Smooth muscle cell (in vitro differentiated cells): ENCODE data around the gene ZNF385A. TPM values are rescaled to one million over a fixed set of nuclear protein-coding genes. Genes with fewer than 3 reads are reported as not detected.
A peak's percentile ranks its signal among the peaks of the same experiment; 100 is the strongest.

Source experiments
- DNase-seq: peaks from one replicate; lab custom pipeline; 2025; ENCODE audit not compliant: unreplicated experiment; lab: John Stamatoyannopoulos, UW
- H2AFZ ChIP-seq: fragments of 200-600 bp; sonication (generic); 2 replicates; pipeline ENCODE4 v1.6.0; 2016; ENCODE audit warnings: antibody characterized with exemption, low read depth, mild to moderate bottlenecking
- H3F3A ChIP-seq: fragments of 200-600 bp; sonication (generic); 2 replicates; pipeline ENCODE4 v1.6.0; 2017; ENCODE audit warnings: antibody characterized with exemption, low read depth
- H3K27ac ChIP-seq: fragments of 200-600 bp; sonication (generic); 2 replicates; pipeline ENCODE4 v1.5.1; 2016; ENCODE audit warnings: low read depth, mild to moderate bottlenecking
- H3K27me3 ChIP-seq: fragments of 200-600 bp; sonication (generic); 2 replicates; pipeline ENCODE4 v1.6.1; 2016; ENCODE audit warnings: low read depth, mild to moderate bottlenecking
- H3K36me3 ChIP-seq: fragments of 200-600 bp; sonication (generic); 2 replicates; pipeline ENCODE4 v1.5.1; 2016; ENCODE audit warnings: low read depth
- H3K4me1 ChIP-seq: fragments of 200-600 bp; sonication (generic); 2 replicates; pipeline ENCODE4 v1.5.1; 2016; ENCODE audit warnings: low read depth
- H3K4me2 ChIP-seq: fragments of 200-600 bp; sonication (generic); 2 replicates; pipeline ENCODE4 v1.6.0; 2016; ENCODE audit warnings: mild to moderate bottlenecking
- H3K4me3 ChIP-seq: fragments of 200-600 bp; sonication (generic); 2 replicates; pipeline ENCODE4 v1.5.1; 2016; ENCODE audit warnings: mild to moderate bottlenecking
- H3K79me2 ChIP-seq: fragments of 200-600 bp; sonication (generic); 2 replicates; pipeline ENCODE4 v1.6.0; 2016; ENCODE audit warnings: low read depth, mild to moderate bottlenecking
- H3K9ac ChIP-seq: fragments of 200-600 bp; sonication (generic); 2 replicates; pipeline ENCODE4 v1.6.0; 2016; ENCODE audit warnings: low read depth
- H3K9me3 ChIP-seq: fragments of 200-600 bp; sonication (generic); replicated peaks from 2 replicates; pipeline ENCODE4 v1.5.1; 2016; ENCODE audit warnings: low read depth
- H4K20me1 ChIP-seq: fragments of 200-600 bp; sonication (generic); 2 replicates; pipeline ENCODE4 v1.6.0; 2016; ENCODE audit warnings: low read depth
- CTCF ChIP-seq: fragments of 200-600 bp; sonication (generic); IDR thresholded peaks from 2 replicates; pipeline ENCODE4 v1.5.1; 2017; ENCODE audit warnings: borderline replicate concordance, mild to moderate bottlenecking, antibody characterized with exemption; ENCODE audit not compliant: insufficient read depth, poor library complexity, severe bottlenecking
- WGBS: methylation state at CpG from one replicate; pipeline ENCODE4 v1.1.7; 2016; ENCODE audit warnings: low lambda C conversion rate; 5-methylcytosine and 5-hydroxymethylcytosine counted together
- polyA plus RNA-seq: library from polyadenylated mRNA; unstranded; fragments of >200 nt; fragmentation: Nextera tagmentation; extraction: Ambion mirVana; gene quantifications from 2 replicates; pipeline ENCODE4 v1.2.1, GENCODE V29; 2016
- total RNA-seq: library from RNA; depleted of rRNA; stranded (reverse); fragments of >200 nt; gene quantifications from 2 replicates; pipeline ENCODE4 v1.2.3, GENCODE V29; 2014

The ZNF385A gene
- total and polyA plus RNA-seq, 2 experiments from 2014 or later: 6.5 to 20.2 TPM

GRCh38 chr12:54363618-54364017 lies 20.9 kb downstream of the ZNF385A start:
- no peak for TF ChIP-seq CTCF
- no peak overlapping the region for H3K4me2 ChIP-seq
- H3K4me3 ChIP-seq: no peak overlapping the region
- H3K79me2 ChIP-seq: no peaks in the 10 kb centered on the region
- H3K9me3 ChIP-seq: no peaks in the 10 kb centered on the region
- no peak overlapping the region for H2AFZ ChIP-seq
- no peaks in the 10 kb centered on the region for H4K20me1 ChIP-seq
- no peak overlapping the region for H3K27ac ChIP-seq
- H3F3A ChIP-seq: no peaks in the 10 kb centered on the region
- no peak overlapping the region for H3K9ac ChIP-seq
- WGBS: 86% methylated on average over 6 of the region's 6 CpGs
- no peaks in the 10 kb centered on the region for H3K36me3 ChIP-seq
- DNase-seq: no peak
- no peaks in the 10 kb centered on the region for H3K27me3 ChIP-seq
- H3K4me1 ChIP-seq: peaks cover 19% of the 10 kb centered on the region

- Histone ChIP-seq H3F3A (peaks cover under 1% of the 10 kb centered on the region), H3K4me3 (no peak overlapping the region), H3K79me2 (no peaks in the 10 kb centered on the region), H3K9ac (no peak overlapping the region), H3K27ac (no peak overlapping the region), H3K27me3 (no peaks in the 10 kb centered on the region), H2AFZ (no peak overlapping the region), H3K9me3 (no peaks in the 10 kb centered on the region), H3K4me1 (peaks cover 25% of the 10 kb centered on the region), H3K36me3 (no peaks in the 10 kb centered on the region), H3K4me2 (no peak overlapping the region), H4K20me1 (no peaks in the 10 kb centered on the region)
- no peak for TF ChIP-seq CTCF
- no peak for DNase-seq
- WGBS: 92% methylated on average over 8 of the region's 8 CpGs
Measured at GRCh38 chr12:54363047-54363446, 21.5 kb downstream of the ZNF385A start.

- Histone ChIP-seq H2AFZ (no peak overlapping the region), H3F3A (peaks cover 8% of the 10 kb centered on the region), H3K9ac (peak overlapping the region; percentile 96), H3K9me3 (no peaks in the 10 kb centered on the region), H3K27ac (peak overlapping the region; percentile 99), H3K79me2 (no peaks in the 10 kb centered on the region), H3K4me1 (peaks cover 46% of the 10 kb centered on the region), H3K4me2 (peak overlapping the region; percentile 99), H4K20me1 (no peaks in the 10 kb centered on the region), H3K4me3 (no peak overlapping the region), H3K36me3 (no peaks in the 10 kb centered on the region), H3K27me3 (no peaks in the 10 kb centered on the region)
- DNase-seq: no peak
- peak; percentile 71 for TF ChIP-seq CTCF
- WGBS: 60% methylated on average over 16 of the region's 16 CpGs
Measured at GRCh38 chr12:54360717-54361456, 23.6 kb downstream of the ZNF385A start.

DNA sequence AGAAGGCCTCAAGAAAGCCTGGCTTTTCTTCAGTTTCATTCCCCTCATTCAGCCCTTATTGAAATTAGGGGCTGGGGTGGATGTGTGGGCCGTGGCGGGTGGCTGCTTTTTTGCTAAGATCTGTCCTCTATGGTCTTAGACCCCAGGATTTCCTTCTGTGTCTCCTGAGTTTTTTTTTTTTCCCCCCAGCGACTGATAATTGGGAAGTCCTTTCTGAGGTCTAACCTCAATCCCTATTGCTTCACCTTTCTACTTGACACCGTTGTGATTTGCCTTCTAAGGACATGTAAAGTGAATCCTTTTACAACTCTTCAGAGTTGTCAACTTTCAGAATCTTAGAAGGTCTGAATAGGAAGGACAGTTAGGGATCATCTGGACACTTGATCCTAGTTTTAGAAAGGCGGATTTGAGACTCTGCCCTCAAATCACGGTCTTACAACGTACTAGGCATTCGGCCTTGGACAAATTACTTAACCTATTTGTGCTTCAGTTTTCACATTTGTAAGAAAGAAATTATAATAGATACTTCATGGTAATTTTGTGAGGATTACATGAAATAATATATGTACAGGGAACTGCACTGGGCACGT lies 24.7 kb downstream of the ZNF385A start:
- H3F3A ChIP-seq: peaks cover 8% of the 10 kb centered on the region
- no peaks in the 10 kb centered on the region for H3K36me3 ChIP-seq
- no peaks in the 10 kb centered on the region for H3K79me2 ChIP-seq
- peak overlapping the region; percentile 81 for H3K4me3 ChIP-seq
- DNase-seq: no peak
- H2AFZ ChIP-seq: peak overlapping the region; percentile 60
- peak overlapping the region; percentile 99 for H3K27ac ChIP-seq
- peak overlapping the region; percentile 96 for H3K9ac ChIP-seq
- no peak for TF ChIP-seq CTCF
- peak overlapping the region; percentile 99 for H3K4me2 ChIP-seq
- no peaks in the 10 kb centered on the region for H4K20me1 ChIP-seq
- no peaks in the 10 kb centered on the region for H3K9me3 ChIP-seq
- 52% methylated on average over 9 of the region's 9 CpGs for WGBS
- no peaks in the 10 kb centered on the region for H3K27me3 ChIP-seq
- H3K4me1 ChIP-seq: peaks cover 55% of the 10 kb centered on the region
